ENCODE data around the gene SFT2D1. TPM values are rescaled to one million over a fixed set of nuclear protein-coding genes. Genes with fewer than 3 reads are reported as not detected.

SFT2D1 gene
- total and polyA plus RNA-seq, 2 of the 4 experiments (the other 2 are of a cell fraction) = 10.2 to 45.8 TPM

GRCh38 chr6:166317261-166318212 lies 24.8 kb downstream of the SFT2D1 start (continued):
- TF ChIP-seq ELK1 (IDR thresholded peaks at IDR 0.05; ENCODE audit: borderline replicate concordance, low read depth, low read length) (no peak), FOS (IDR thresholded peaks at IDR 0.05; ENCODE audit: low read depth, low read length) (no peak)

GRCh38 chr6:166315436-166315835 lies 26.9 kb downstream of the SFT2D1 start:
- no peak overlapping the region for H3K9ac ChIP-seq (ENCODE audit: low read depth, low read length)
- 82% methylated on average over 2 of the region's 11 CpGs; no CpG with 5 or more reads in 1 of the 2 experiments for WGBS, 2 experiments (ENCODE audit: extremely low coverage in 2 of 2, insufficient read length in 1 of 2)
- H3K27me3 ChIP-seq (ENCODE audit: control insufficient read depth, insufficient read depth, low read length) = peaks cover 3% of the 10 kb centered on the region; the same call in 1 of the 2 replicates
- BruUV-seq (replicated peaks) = no TSS peak
- H3K4me3 ChIP-seq (ENCODE audit: insufficient read depth, low read depth, low read length) = no peak overlapping the region
- 0 out of 2 replicates have a peak, but pooled peaks cover 3% of the 10 kb centered on the region for H4K20me1 ChIP-seq (ENCODE audit: insufficient read depth, low read length)
- no peak overlapping the region for H2AFZ ChIP-seq (replicated peaks; ENCODE audit: low read length, poor library complexity)
- dilution Hi-C loops (cut with HindIII; ENCODE audit: low sequenced_read_pairs, unreplicated experiment) = no loop called here
- H2AK9ac ChIP-seq (replicated peaks; ENCODE audit: low read depth, low read length, poor library complexity) = no peak overlapping the region
- DNase-seq = no peak
- no peak overlapping the region for H4K5ac ChIP-seq (ENCODE audit: low read depth, low read length)
- TF ChIP-seq RFX5 (IDR thresholded peaks at IDR 0.05; ENCODE audit: low read depth, low read length) (no peak), SMC3 (IDR thresholded peaks at IDR 0.05; ENCODE audit: low read depth, low read length) (no peak), RAD21 (IDR thresholded peaks at IDR 0.05; ENCODE audit: low read length) (no peak), FOS (IDR thresholded peaks at IDR 0.05; ENCODE audit: low read depth, low read length) (no peak)
- POLR2A ChIA-PET (ENCODE audit: unreplicated experiment) = no interaction called here
- no peak overlapping the region for H3K18ac ChIP-seq (ENCODE audit: low read depth, low read length)
- H2BK15ac ChIP-seq (ENCODE audit: low read depth, low read length) = no peak overlapping the region
- no peak overlapping the region for H3K27ac ChIP-seq (ENCODE audit: insufficient read depth, low read length)
- no peak overlapping the region for H4K8ac ChIP-seq (ENCODE audit: low read depth in 2 of 2, low read length in 2 of 2)
- H4K91ac ChIP-seq (ENCODE audit: insufficient read depth, low read depth, low read length) = no peak overlapping the region
- H2BK120ac ChIP-seq (ENCODE audit: low read depth, low read length) = no peak overlapping the region
- H2BK5ac ChIP-seq (ENCODE audit: low read depth, low read length, poor library complexity, severe bottlenecking) = no peak overlapping the region
- peaks cover 2% of the 10 kb centered on the region; the same call in 1 of the 2 replicates for H3K36me3 ChIP-seq (ENCODE audit: control insufficient read depth, insufficient read depth, low read length)
- no peak overlapping the region for H3K56ac ChIP-seq (ENCODE audit: extremely low read depth, insufficient read depth, low read length)
- no peak overlapping the region for H3K14ac ChIP-seq (replicated peaks; ENCODE audit: low read depth, low read length)
- no peak overlapping the region for H3K23ac ChIP-seq (ENCODE audit: low read depth, low read length)
- in situ Hi-C loops (cut with MboI; ENCODE audit: low sequenced_read_pairs) = no loop called here
- intact Hi-C loops (cut with micrococcal nuclease) = no loop called here
- H3K9me1 ChIP-seq (ENCODE audit: insufficient read depth, low read length) = no peaks in the 10 kb centered on the region
- no peaks in the 10 kb centered on the region for H3K4me1 ChIP-seq (ENCODE audit: control insufficient read depth, insufficient read depth, low read length)
- no peak overlapping the region for H2BK20ac ChIP-seq (ENCODE audit: low read depth, low read length)
- no peak for ATAC-seq (ENCODE audit: low read depth)
- CTCF ChIA-PET = no interaction called here
- no peak overlapping the region for H2AK5ac ChIP-seq (ENCODE audit: low read depth, low read length)
- no peak overlapping the region for H3K4ac ChIP-seq (ENCODE audit: low read depth, low read length)
- H3K9me3 ChIP-seq (ENCODE audit: control insufficient read depth, insufficient read depth, low read length) = no peaks in the 10 kb centered on the region
- no peaks in the 10 kb centered on the region for H3K79me1 ChIP-seq (ENCODE audit: low read depth in 1 of 2, low read length in 2 of 2)
- H3K4me2 ChIP-seq (ENCODE audit: low read depth, low read length) = no peak overlapping the region
